HCT116 (cell line): ENCODE data around the gene CLDN20. TPM values are rescaled to one million over a fixed set of nuclear protein-coding genes. Genes with fewer than 3 reads are reported as not detected.

Experiments used
- ATAC-seq: fragments of 200-7000 bp; cut with Tn5 transposase; 2 replicates; pipeline ENCODE4 v1.9.1; 2020; ENCODE audit warnings: mild to moderate bottlenecking, moderate library complexity
- BruUV-seq: library from RNA; stranded (reverse); fragments of 400-500 nt; replicated peaks from 2 replicates; lab custom pipeline; 2021; lab: Mats Ljungman, UMichigan
- CTCF ChIA-PET: fragments of 300-600 bp; sonication (Branson Sonifier 250); formaldehyde crosslinking; loops from one replicate; lab custom pipeline; 2021; ENCODE audit warnings: antibody characterized with exemption; lab: Charles Lee
- POLR2A ChIA-PET: fragments of 300-600, 350-600 bp; sonication (Branson Sonifier 250); formaldehyde crosslinking; loops from one replicate; lab custom pipeline; 2021; ENCODE audit warnings: antibody characterized with exemption; lab: Charles Lee
- RAD21 ChIA-PET, 2 experiments: fragments of 300-600 bp; sonication (Branson Sonifier 250); formaldehyde crosslinking; loops; one replicate each; lab custom pipeline; 2023; ENCODE audit warnings: low total read pairs in 2 of 2; ENCODE audit not compliant: uncharacterized antibody in 2 of 2, unreplicated experiment in 2 of 2, low non-redundant PET in 1 of 2; lab: Charles Lee
- DNase-seq: peaks from one replicate; pipeline ENCODE4 v3.0.0-alpha.2; 2010; ENCODE audit warnings: low read depth, low spot score
- H2AFZ ChIP-seq: fragments of 200-600 bp; shearing (Covaris generic), sonication (generic); 2 replicates; pipeline ENCODE4 v1.6.1; 2017; ENCODE audit warnings: low read depth, mixed run types, mixed read lengths, antibody characterized with exemption, low read length; ENCODE audit not compliant: poor library complexity, severe bottlenecking
- H3K27ac ChIP-seq: 2 replicates; pipeline ENCODE4 v1.5.1; 2012; ENCODE audit warnings: low read depth, low read length
- H3K27me3 ChIP-seq: fragments of 200-600 bp; sonication (generic); 2 replicates; pipeline ENCODE4 v1.6.1; 2016; ENCODE audit warnings: mixed run types, low read length, mixed read lengths; ENCODE audit not compliant: insufficient read depth
- H3K36me3 ChIP-seq, 2 experiments: fragments of 200-500 bp in 1 of 2; fragments of 200-600 bp in 1 of 2; sonication (Bioruptor generic) in 1 of 2; sonication (generic) in 1 of 2; 2 replicates each; pipeline versions ENCODE4 v1.5.1 to v1.6.1; 2014 to 2016; ENCODE audit warnings: low read length in 2 of 2, inconsistent platforms in 1 of 2, mixed read lengths in 1 of 2, mixed run types in 1 of 2; ENCODE audit not compliant: insufficient read depth in 2 of 2, control insufficient read depth in 1 of 2
- H3K4me1 ChIP-seq, 2 experiments: fragments of 200-600 bp in 1 of 2; sonication (generic) in 1 of 2; 2 replicates each; pipeline versions ENCODE4 v1.5.1 to v1.6.1; 2012 to 2017; ENCODE audit warnings: low read length in 2 of 2, inconsistent platforms in 1 of 2, mild to moderate bottlenecking in 1 of 2, mixed read lengths in 1 of 2, mixed run types in 1 of 2, moderate library complexity in 1 of 2; ENCODE audit not compliant: insufficient read depth in 2 of 2, control insufficient read depth in 1 of 2
- H3K4me2 ChIP-seq: fragments of 200-600 bp; sonication (generic); 2 replicates; pipeline ENCODE4 v1.6.1; 2017; ENCODE audit warnings: mixed run types, low read length, mixed read lengths
- H3K4me3 ChIP-seq, 2 experiments: fragments of 200-600 bp in 1 of 2; sonication (generic) in 1 of 2; replicated peaks in 1 of 2; 2 replicates each; pipeline ENCODE4 v1.5.1; 2011 to 2016; ENCODE audit warnings: low read length in 2 of 2, control low read depth in 1 of 2, low read depth in 1 of 2, mild to moderate bottlenecking in 1 of 2, mixed read lengths in 1 of 2, mixed run types in 1 of 2
- H3K79me2 ChIP-seq: fragments of 200-600 bp; sonication (generic); 2 replicates; pipeline ENCODE4 v1.6.1; 2017; ENCODE audit warnings: mild to moderate bottlenecking, mixed run types, low read length, moderate library complexity, mixed read lengths; ENCODE audit not compliant: insufficient read depth
- H3K9ac ChIP-seq: fragments of 200-600 bp; sonication (generic); 2 replicates; pipeline ENCODE4 v1.6.1; 2016; ENCODE audit warnings: low read length, mixed read lengths
- H3K9me2 ChIP-seq: fragments of 200-600 bp; sonication (generic), shearing (Covaris generic); 2 replicates; pipeline ENCODE4 v1.6.1; 2017; ENCODE audit warnings: mixed run types, mild to moderate bottlenecking, moderate library complexity; ENCODE audit not compliant: insufficient read depth
- H3K9me3 ChIP-seq, 2 experiments: fragments of 200-500 bp in 1 of 2; fragments of 200-600 bp in 1 of 2; sonication (Bioruptor generic) in 1 of 2; sonication (generic) in 1 of 2; 2 replicates each; pipeline ENCODE4 v1.6.1; 2014 to 2017; ENCODE audit warnings: low read length in 2 of 2, mixed read lengths in 2 of 2, inconsistent platforms in 1 of 2, low read depth in 1 of 2, mild to moderate bottlenecking in 1 of 2, mixed run types in 1 of 2, moderate library complexity in 1 of 2; ENCODE audit not compliant: control insufficient read depth in 1 of 2, insufficient read depth in 1 of 2
- H4K20me1 ChIP-seq: fragments of 200-600 bp; sonication (generic), shearing (Covaris generic); 2 replicates; pipeline ENCODE4 v1.6.1; 2017; ENCODE audit warnings: mixed run types, mild to moderate bottlenecking, moderate library complexity; ENCODE audit not compliant: insufficient read depth
- CBX3 ChIP-seq: IDR thresholded peaks from 2 replicates; pipeline ENCODE4 v1.6.1; 2012; ENCODE audit warnings: low read depth
- CEBPB ChIP-seq: IDR thresholded peaks from 2 replicates; pipeline ENCODE4 v1.6.1; 2012; ENCODE audit warnings: low read depth
- ELF1 ChIP-seq: IDR thresholded peaks from 2 replicates; pipeline ENCODE4 v1.6.1; 2012; ENCODE audit warnings: low read depth, borderline replicate concordance
- EZH2 ChIP-seq: fragments of 200-600 bp; sonication (generic); IDR thresholded peaks from 2 replicates; pipeline ENCODE4 v1.6.1; 2017; ENCODE audit warnings: antibody characterized with exemption, mixed run types
- POLR2A ChIP-seq: IDR thresholded peaks from 2 replicates; pipeline ENCODE4 v1.7.0; 2011; ENCODE audit warnings: borderline replicate concordance; ENCODE audit not compliant: insufficient read depth, insufficient read length; ENCODE audit errors: extremely low read depth
- RAD21 ChIP-seq: IDR thresholded peaks from 2 replicates; pipeline ENCODE4 v1.6.1; 2012; ENCODE audit warnings: low read depth, mild to moderate bottlenecking
- SIN3A ChIP-seq: IDR thresholded peaks from 2 replicates; pipeline ENCODE4 v1.6.1; 2012; ENCODE audit warnings: low read depth
- SP1 ChIP-seq: IDR thresholded peaks from 2 replicates; pipeline ENCODE4 v1.6.1; 2012; ENCODE audit warnings: low read depth
- YY1 ChIP-seq: IDR thresholded peaks from 2 replicates; pipeline ENCODE4 v1.6.1; 2011; ENCODE audit warnings: low read length, low read depth, moderate library complexity, mild to moderate bottlenecking; ENCODE audit not compliant: insufficient replicate concordance; ENCODE audit errors: extremely low read depth
- ZFX ChIP-seq: fragments of 450-650 bp; IDR thresholded peaks from 2 replicates; pipeline ENCODE4 v1.6.1; 2017
- intact Hi-C: fragments of 100-400 bp; cut with micrococcal nuclease; formaldehyde crosslinking; loops from 2 replicates; pipeline ENCODE4 v1.10.0; 2022
- total RNA-seq: library from RNA; stranded (reverse); gene quantifications from one replicate; pipeline ENCODE4 v1.2.1, GENCODE V29; 2021; ENCODE audit not compliant: unreplicated experiment
- TF ChIP-seq, protein P1 (sequence below), 3 experiments: fragments of 200-600 bp in 1 of 3; sonication (generic) in 1 of 3; IDR thresholded peaks in 2 of 3; conservative IDR thresholded peaks in 1 of 3; 2 replicates each; pipeline ENCODE4 v1.5.1; 2012 to 2017; ENCODE audit warnings: low read depth in 2 of 3, low read length in 2 of 3, antibody characterized with exemption in 1 of 3, borderline replicate concordance in 1 of 3, control low read depth in 1 of 3, mild to moderate bottlenecking in 1 of 3, mixed read lengths in 1 of 3, mixed run types in 1 of 3, moderate library complexity in 1 of 3; ENCODE audit not compliant: insufficient read depth in 1 of 3
- TF ChIP-seq, protein P2 (sequence below): IDR thresholded peaks from 2 replicates; pipeline ENCODE4 v1.6.1; 2012
- TF ChIP-seq, protein P3 (sequence below): IDR thresholded peaks from 2 replicates; pipeline ENCODE4 v1.6.1; 2012

The CLDN20 gene
- total RNA-seq, 1 experiment from 2014 or later = not detected

DNA sequence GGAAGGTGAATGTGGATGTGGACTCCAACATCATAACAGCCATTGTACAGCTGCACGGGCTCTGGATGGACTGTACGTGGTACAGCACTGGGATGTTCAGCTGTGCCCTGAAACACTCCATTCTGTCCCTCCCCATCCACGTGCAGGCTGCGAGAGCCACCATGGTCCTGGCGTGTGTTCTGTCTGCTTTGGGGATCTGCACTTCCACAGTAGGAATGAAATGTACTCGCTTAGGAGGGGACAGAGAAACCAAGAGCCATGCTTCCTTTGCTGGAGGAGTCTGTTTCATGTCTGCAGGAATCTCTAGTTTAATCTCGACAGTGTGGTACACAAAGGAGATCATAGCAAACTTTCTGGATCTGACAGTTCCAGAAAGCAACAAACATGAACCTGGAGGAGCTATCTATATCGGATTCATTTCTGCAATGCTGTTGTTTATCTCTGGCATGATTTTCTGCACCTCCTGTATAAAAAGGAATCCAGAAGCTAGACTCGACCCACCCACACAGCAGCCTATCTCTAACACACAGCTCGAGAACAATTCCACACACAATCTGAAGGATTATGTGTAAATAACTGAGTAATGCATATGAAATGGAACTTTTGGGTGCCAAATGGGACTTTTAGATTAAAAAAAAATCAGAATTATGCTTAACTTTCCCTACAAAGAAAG lies 12.1 kb downstream of the CLDN20 start:
- Histone ChIP-seq H3K9me2 (no peaks in the 10 kb centered on the region), H3K27me3 (no peaks in the 10 kb centered on the region), H3K36me3 (peaks cover 0 to 6% of the 10 kb centered on the region in 2 experiments; a peak in 1 of 4 replicates), H3K4me3 (no peak overlapping the region), H4K20me1 (no peaks in the 10 kb centered on the region), H3K4me1 (peaks cover 5 to 13% of the 10 kb centered on the region in 2 experiments), H3K27ac (no peak overlapping the region), H3K9me3 (no peaks in the 10 kb centered on the region), H3K79me2 (no peaks in the 10 kb centered on the region; the same call in 1 of the 2 replicates), H2AFZ (no peak overlapping the region), H3K9ac (no peak overlapping the region), H3K4me2 (no peak overlapping the region)
- intact Hi-C loops = no loop called here
- ChIA-PET RAD21 (no interaction called here), CTCF (no interaction called here), POLR2A (no interaction called here)
- TF ChIP-seq ELF1 (no peak), SIN3A (no peak), EZH2 (no peak), ZFX (no peak), SP1 (no peak), CBX3 (no peak), CEBPB (no peak), YY1 (no peak), POLR2A (no peak), RAD21 (no peak)
- TF ChIP-seq, protein P1, sequence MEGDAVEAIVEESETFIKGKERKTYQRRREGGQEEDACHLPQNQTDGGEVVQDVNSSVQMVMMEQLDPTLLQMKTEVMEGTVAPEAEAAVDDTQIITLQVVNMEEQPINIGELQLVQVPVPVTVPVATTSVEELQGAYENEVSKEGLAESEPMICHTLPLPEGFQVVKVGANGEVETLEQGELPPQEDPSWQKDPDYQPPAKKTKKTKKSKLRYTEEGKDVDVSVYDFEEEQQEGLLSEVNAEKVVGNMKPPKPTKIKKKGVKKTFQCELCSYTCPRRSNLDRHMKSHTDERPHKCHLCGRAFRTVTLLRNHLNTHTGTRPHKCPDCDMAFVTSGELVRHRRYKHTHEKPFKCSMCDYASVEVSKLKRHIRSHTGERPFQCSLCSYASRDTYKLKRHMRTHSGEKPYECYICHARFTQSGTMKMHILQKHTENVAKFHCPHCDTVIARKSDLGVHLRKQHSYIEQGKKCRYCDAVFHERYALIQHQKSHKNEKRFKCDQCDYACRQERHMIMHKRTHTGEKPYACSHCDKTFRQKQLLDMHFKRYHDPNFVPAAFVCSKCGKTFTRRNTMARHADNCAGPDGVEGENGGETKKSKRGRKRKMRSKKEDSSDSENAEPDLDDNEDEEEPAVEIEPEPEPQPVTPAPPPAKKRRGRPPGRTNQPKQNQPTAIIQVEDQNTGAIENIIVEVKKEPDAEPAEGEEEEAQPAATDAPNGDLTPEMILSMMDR (IDR thresholded peaks at IDR 0.05 in 2 of 3, conservative IDR thresholded peaks at IDR 0.05 in 1 of 3; ENCODE audit: borderline replicate concordance in 1 of 3, insufficient read depth in 1 of 3, low read depth in 2 of 3, low read length in 2 of 3) = no peak
- TF ChIP-seq, protein P2, sequence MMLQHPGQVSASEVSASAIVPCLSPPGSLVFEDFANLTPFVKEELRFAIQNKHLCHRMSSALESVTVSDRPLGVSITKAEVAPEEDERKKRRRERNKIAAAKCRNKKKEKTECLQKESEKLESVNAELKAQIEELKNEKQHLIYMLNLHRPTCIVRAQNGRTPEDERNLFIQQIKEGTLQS = no peak
- TF ChIP-seq, protein P3, sequence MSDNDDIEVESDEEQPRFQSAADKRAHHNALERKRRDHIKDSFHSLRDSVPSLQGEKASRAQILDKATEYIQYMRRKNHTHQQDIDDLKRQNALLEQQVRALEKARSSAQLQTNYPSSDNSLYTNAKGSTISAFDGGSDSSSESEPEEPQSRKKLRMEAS = no peak
- ATAC-seq (no peak), DNase-seq (no peak)
- no TSS peak for BruUV-seq
